ENCODE results near the gene BRINP3. TPM values are rescaled to one million over a fixed set of nuclear protein-coding genes. Genes with fewer than 3 reads are reported as not detected.

The BRINP3 gene
- total and polyA plus RNA-seq, 11 donors, result 0.15 to 2.7 (median 0.41) TPM; not detected in 3

- 32 to 44% (median 35%) methylated on average over 8 of the region's 8 CpGs for WGBS, 4 donors
- Histone ChIP-seq H3K36me3 (no peaks in the 10 kb centered on the region), H3K4me3 (no peak overlapping the region), H3K4me1 (no peaks in the 10 kb centered on the region), H3K27ac (no peak overlapping the region), H3K9me3 (no peaks in the 10 kb centered on the region), H3K27me3 (no peaks in the 10 kb centered on the region)
- TF ChIP-seq, protein P1, sequence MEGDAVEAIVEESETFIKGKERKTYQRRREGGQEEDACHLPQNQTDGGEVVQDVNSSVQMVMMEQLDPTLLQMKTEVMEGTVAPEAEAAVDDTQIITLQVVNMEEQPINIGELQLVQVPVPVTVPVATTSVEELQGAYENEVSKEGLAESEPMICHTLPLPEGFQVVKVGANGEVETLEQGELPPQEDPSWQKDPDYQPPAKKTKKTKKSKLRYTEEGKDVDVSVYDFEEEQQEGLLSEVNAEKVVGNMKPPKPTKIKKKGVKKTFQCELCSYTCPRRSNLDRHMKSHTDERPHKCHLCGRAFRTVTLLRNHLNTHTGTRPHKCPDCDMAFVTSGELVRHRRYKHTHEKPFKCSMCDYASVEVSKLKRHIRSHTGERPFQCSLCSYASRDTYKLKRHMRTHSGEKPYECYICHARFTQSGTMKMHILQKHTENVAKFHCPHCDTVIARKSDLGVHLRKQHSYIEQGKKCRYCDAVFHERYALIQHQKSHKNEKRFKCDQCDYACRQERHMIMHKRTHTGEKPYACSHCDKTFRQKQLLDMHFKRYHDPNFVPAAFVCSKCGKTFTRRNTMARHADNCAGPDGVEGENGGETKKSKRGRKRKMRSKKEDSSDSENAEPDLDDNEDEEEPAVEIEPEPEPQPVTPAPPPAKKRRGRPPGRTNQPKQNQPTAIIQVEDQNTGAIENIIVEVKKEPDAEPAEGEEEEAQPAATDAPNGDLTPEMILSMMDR (IDR thresholded peaks at IDR 0.05), result no peak
- TF ChIP-seq POLR2A (IDR thresholded peaks at IDR 0.05), result no peak
- no peak for DNase-seq
- intact Hi-C loops (cut with DNase I), result no loop called here
- no peak for ATAC-seq
Measured at GRCh38 chr1:190172651-190173430, 304.8 kb downstream of the BRINP3 start.

- H3K27me3 ChIP-seq, result no peaks in the 10 kb centered on the region
- no peaks in the 10 kb centered on the region for H3K4me1 ChIP-seq
- intact Hi-C loops (cut with DNase I), result no loop called here
- H3K9me3 ChIP-seq, result no peaks in the 10 kb centered on the region
- DNase-seq (no peak), ATAC-seq (no peak)
- H3K36me3 ChIP-seq, result no peaks in the 10 kb centered on the region
- no peak overlapping the region for H3K4me3 ChIP-seq
- 74 to 83% (median 77%) methylated on average over 3 of the region's 3 CpGs for WGBS, 4 donors
- TF ChIP-seq, protein P1 (IDR thresholded peaks at IDR 0.05), result no peak
- no peak for TF ChIP-seq POLR2A (IDR thresholded peaks at IDR 0.05)
- no peak overlapping the region for H3K27ac ChIP-seq
Measured at GRCh38 chr1:190170321-190170720, 307.3 kb downstream of the BRINP3 start.

DNA sequence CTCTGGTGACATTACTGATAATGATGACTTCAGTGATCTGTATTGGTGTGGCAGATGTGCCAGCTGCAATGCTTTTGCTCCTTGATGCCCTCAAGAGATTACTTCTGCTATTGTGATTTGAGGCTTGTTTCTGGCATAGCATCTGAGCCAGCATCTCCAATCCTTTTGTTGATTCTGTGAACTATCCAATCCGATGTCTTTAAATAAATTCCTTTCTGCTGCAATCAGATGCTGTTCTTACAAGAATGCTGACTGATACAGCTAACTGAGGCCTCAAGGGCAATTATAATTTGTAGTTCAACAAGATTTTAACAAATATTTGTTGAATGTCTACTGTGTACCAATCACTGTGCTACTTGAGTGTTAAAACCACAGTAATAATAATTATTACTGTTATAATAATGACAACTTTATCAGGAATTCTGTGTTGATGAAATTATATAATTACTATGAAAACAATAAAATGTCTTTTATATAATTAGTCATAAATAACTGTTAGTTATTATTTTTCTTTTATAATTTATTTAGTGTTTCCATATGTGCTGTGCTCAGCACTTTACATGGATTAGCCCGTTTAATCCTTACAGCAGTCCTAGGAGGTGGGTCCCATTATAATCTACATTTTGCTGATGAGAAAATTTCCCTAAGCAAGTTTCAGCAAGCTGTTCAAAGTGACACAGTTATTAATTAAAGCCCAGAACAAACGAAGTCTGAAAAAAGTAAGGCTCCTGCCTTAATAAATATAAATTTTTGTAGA, 308.2 kb downstream of the BRINP3 start:
- Histone ChIP-seq H3K4me3 (no peak overlapping the region), H3K36me3 (no peaks in the 10 kb centered on the region), H3K27ac (no peak overlapping the region), H3K4me1 (no peaks in the 10 kb centered on the region), H3K9me3 (no peaks in the 10 kb centered on the region), H3K27me3 (no peaks in the 10 kb centered on the region)
- intact Hi-C loops (cut with DNase I), result no loop called here
- no peak for TF ChIP-seq POLR2A (IDR thresholded peaks at IDR 0.05)
- 64 to 74% (median 69%) methylated on average over 3 of the region's 3 CpGs for WGBS, 4 donors
- no peak for DNase-seq
- no peak for ATAC-seq

GRCh38 chr1:190168893-190169280, 308.8 kb downstream of the BRINP3 start:
- WGBS, 4 donors, result 44 to 59% (median 55%) methylated on average over 3 of the region's 3 CpGs
- no peaks in the 10 kb centered on the region for H3K9me3 ChIP-seq
- ATAC-seq, result no peak
- intact Hi-C loops (cut with DNase I), result no loop called here
- no peak for TF ChIP-seq POLR2A (IDR thresholded peaks at IDR 0.05)
- TF ChIP-seq, protein P1 (IDR thresholded peaks at IDR 0.05), result no peak
- no peak for DNase-seq
- H3K4me3 ChIP-seq, result no peak overlapping the region
- H3K4me1 ChIP-seq, result no peaks in the 10 kb centered on the region
- no peaks in the 10 kb centered on the region for H3K27me3 ChIP-seq
- no peak overlapping the region for H3K27ac ChIP-seq
- H3K36me3 ChIP-seq, result no peaks in the 10 kb centered on the region
